Transverse colon (tissue), 4 donors: ENCODE data around the gene VSIG4. TPM values are rescaled to one million over a fixed set of nuclear protein-coding genes. Genes with fewer than 3 reads are reported as not detected.

ENCODE experiments used
- DNase-seq: peaks from one replicate; pipeline ENCODE4 v3.0.0-alpha.2; 2019
- H3K27ac ChIP-seq, 4 donors: fragments of 200-600 bp; sonication (generic); 2 replicates each; pipeline ENCODE4 v1.5.1; 2016 to 2018; ENCODE audit warnings: inconsistent platforms in 4 of 4
- H3K27me3 ChIP-seq: fragments of 200-600 bp; sonication (generic); 2 replicates; pipeline ENCODE4 v1.5.1; 2017; ENCODE audit warnings: inconsistent platforms
- H3K36me3 ChIP-seq, 4 donors: fragments of 200-600 bp; sonication (generic); 2 replicates each; pipeline ENCODE4 v1.5.1; 2017 to 2019; ENCODE audit warnings: inconsistent platforms in 4 of 4
- H3K4me1 ChIP-seq, 4 donors: fragments of 200-600 bp; sonication (generic); 2 replicates each; pipeline ENCODE4 v1.5.1; 2017 to 2020; ENCODE audit warnings: inconsistent platforms in 4 of 4
- H3K4me3 ChIP-seq, 4 donors: fragments of 200-600 bp; sonication (generic); 1 replicate in 1 of 4; 2 replicates in 3 of 4; pipeline versions ENCODE4 v1.5.1 to v1.6.1; 2017 to 2019; ENCODE audit warnings: inconsistent platforms in 4 of 4
- H3K9me3 ChIP-seq, 2 donors: fragments of 200-600 bp; sonication (generic); 2 replicates each; pipeline ENCODE4 v1.5.1; 2017 to 2019; ENCODE audit warnings: inconsistent platforms in 2 of 2
- EP300 ChIP-seq: sonication (generic); formaldehyde crosslinking; IDR thresholded peaks from one replicate; pipeline ENCODE4 v1.6.1; 2017; ENCODE audit warnings: antibody characterized with exemption, low read depth
- POLR2A ChIP-seq: fragments of 450-650 bp; IDR thresholded peaks from one replicate; pipeline ENCODE4 v1.6.1; 2016; ENCODE audit warnings: antibody characterized with exemption, mild to moderate bottlenecking, moderate library complexity
- POLR2AphosphoS5 ChIP-seq, 3 donors: sonication (generic); formaldehyde crosslinking; IDR thresholded peaks; one replicate each; pipeline ENCODE4 v1.6.1; 2016; ENCODE audit warnings: antibody characterized with exemption in 3 of 3
- WGBS, 2 donors: methylation state at CpG; one replicate each; pipeline ENCODE4 v1.1.5; 2018; ENCODE audit warnings: low coverage in 1 of 2; 5-methylcytosine and 5-hydroxymethylcytosine counted together
- in situ Hi-C, 4 donors: fragments of 200-750 bp; cut with MboI; loops; one replicate each; pipeline versions ENCODE4 v1.15.0 to v1.15.1; 2017; ENCODE audit warnings: low sequenced_read_pairs in 3 of 4, low pct_ligation_motif_present in 1 of 4, low pct_unique_long_range_greater_than_20kb in 1 of 4
- intact Hi-C: fragments of 100-400 bp; cut with DNase I; formaldehyde crosslinking; loops from one replicate; pipeline ENCODE4 v1.15.1; 2023; ENCODE audit warnings: low total_unique reads
- total RNA-seq, 4 donors: library from RNA; depleted of rRNA; stranded (reverse); fragments of >200 nt; gene quantifications; one replicate each; pipeline ENCODE4 v1.1.0, GENCODE V29; 2016
- TF ChIP-seq, protein P1 (sequence below), 5 experiments: fragments of 200-600 bp in 3 of 5; fragments of 450-650 bp in 2 of 5; sonication (generic) in 3 of 5; IDR thresholded peaks; 1 replicate in 2 of 5; 2 replicates in 3 of 5; pipeline ENCODE4 v1.5.1; 2016 to 2017; ENCODE audit warnings: antibody characterized with exemption in 5 of 5, inconsistent platforms in 3 of 5, mild to moderate bottlenecking in 2 of 5, moderate library complexity in 1 of 5

Gene VSIG4
- total RNA-seq, 4 donors from 2014 or later: 7.5 to 66.9 (median 32.1) TPM

- Histone ChIP-seq H3K4me1 (no peaks in the 10 kb centered on the region), H3K27me3 (no peaks in the 10 kb centered on the region), H3K36me3 (no peaks in the 10 kb centered on the region), H3K9me3 (no peaks in the 10 kb centered on the region), H3K4me3 (no peak overlapping the region), H3K27ac (no peak overlapping the region)
- TF ChIP-seq POLR2A (no peak), POLR2AphosphoS5 (IDR thresholded peaks at IDR 0.05) (no peak), EP300 (no peak)
- TF ChIP-seq, protein P1, sequence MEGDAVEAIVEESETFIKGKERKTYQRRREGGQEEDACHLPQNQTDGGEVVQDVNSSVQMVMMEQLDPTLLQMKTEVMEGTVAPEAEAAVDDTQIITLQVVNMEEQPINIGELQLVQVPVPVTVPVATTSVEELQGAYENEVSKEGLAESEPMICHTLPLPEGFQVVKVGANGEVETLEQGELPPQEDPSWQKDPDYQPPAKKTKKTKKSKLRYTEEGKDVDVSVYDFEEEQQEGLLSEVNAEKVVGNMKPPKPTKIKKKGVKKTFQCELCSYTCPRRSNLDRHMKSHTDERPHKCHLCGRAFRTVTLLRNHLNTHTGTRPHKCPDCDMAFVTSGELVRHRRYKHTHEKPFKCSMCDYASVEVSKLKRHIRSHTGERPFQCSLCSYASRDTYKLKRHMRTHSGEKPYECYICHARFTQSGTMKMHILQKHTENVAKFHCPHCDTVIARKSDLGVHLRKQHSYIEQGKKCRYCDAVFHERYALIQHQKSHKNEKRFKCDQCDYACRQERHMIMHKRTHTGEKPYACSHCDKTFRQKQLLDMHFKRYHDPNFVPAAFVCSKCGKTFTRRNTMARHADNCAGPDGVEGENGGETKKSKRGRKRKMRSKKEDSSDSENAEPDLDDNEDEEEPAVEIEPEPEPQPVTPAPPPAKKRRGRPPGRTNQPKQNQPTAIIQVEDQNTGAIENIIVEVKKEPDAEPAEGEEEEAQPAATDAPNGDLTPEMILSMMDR (IDR thresholded peaks at IDR 0.05): no peak
- in situ Hi-C loops (no loop called here), intact Hi-C loops (no loop called here)
- DNase-seq: no peak
These were observed 4.2 kb downstream of the VSIG4 start for GRCh38 chrX:66035667-66036066.

- in situ Hi-C loops (no loop called here), intact Hi-C loops (no loop called here)
- TF ChIP-seq EP300: no peak
- TF ChIP-seq POLR2A: no peak
- TF ChIP-seq, protein P1 (IDR thresholded peaks at IDR 0.05): peak in 4 of 5 experiments; percentile 22 to 53 (median 42)
- no peak for TF ChIP-seq POLR2AphosphoS5 (IDR thresholded peaks at IDR 0.05)
- Histone ChIP-seq H3K27me3 (no peaks in the 10 kb centered on the region), H3K9me3 (no peaks in the 10 kb centered on the region), H3K36me3 (no peaks in the 10 kb centered on the region), H3K27ac (no peak overlapping the region), H3K4me3 (no peak overlapping the region), H3K4me1 (no peaks in the 10 kb centered on the region)
- DNase-seq: peak; percentile 25
- 53% methylated on average over 7 of the region's 7 CpGs; no CpG with 5 or more reads in 1 of the 2 donors for WGBS, 2 donors
These were observed 9.2 kb downstream of the VSIG4 start for GRCh38 chrX:66030505-66031317.

- no peaks in the 10 kb centered on the region for H3K27me3 ChIP-seq
- H3K4me1 ChIP-seq: no peaks in the 10 kb centered on the region
- no peak for DNase-seq
- no peak overlapping the region for H3K27ac ChIP-seq
- H3K36me3 ChIP-seq: no peaks in the 10 kb centered on the region
- WGBS, 2 donors: 76 to 80% methylated on average over 1 to 2 of the region's 2 CpGs
- intact Hi-C loops: no loop called here
- no peaks in the 10 kb centered on the region for H3K9me3 ChIP-seq
- TF ChIP-seq POLR2A (no peak), POLR2AphosphoS5 (IDR thresholded peaks at IDR 0.05) (no peak), EP300 (no peak)
- TF ChIP-seq, protein P1 (IDR thresholded peaks at IDR 0.05): no peak
- no peak overlapping the region for H3K4me3 ChIP-seq
- in situ Hi-C loops: no loop called here
These were observed 10.9 kb downstream of the VSIG4 start for GRCh38 chrX:66028936-66029335.

DNA sequence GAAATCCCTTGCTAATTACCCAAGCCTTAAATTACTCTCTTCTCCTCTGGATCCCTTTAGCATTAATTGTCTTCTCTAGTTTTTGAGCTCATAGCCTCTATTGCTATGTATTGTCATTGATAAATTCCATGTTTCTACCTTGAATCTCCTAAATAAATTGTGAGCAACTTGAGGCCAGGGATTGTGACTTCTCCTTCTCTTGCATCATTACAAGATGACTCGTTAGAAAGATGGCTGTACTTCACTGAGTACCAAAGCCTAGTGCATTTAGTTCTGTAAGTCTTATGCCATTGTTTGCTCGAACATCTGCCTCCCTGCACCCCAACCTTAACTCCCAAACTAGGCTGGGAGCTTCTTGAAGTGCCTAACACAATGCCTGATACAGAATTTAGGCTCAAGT lies 15.3 kb downstream of the VSIG4 start:
- in situ Hi-C loops (no loop called here), intact Hi-C loops (no loop called here)
- no peaks in the 10 kb centered on the region for H3K4me1 ChIP-seq
- 52% methylated on average over 2 of the region's 2 CpGs; no CpG with 5 or more reads in 1 of the 2 donors for WGBS, 2 donors
- H3K27me3 ChIP-seq: no peaks in the 10 kb centered on the region
- H3K36me3 ChIP-seq: no peaks in the 10 kb centered on the region
- no peaks in the 10 kb centered on the region for H3K9me3 ChIP-seq
- no peak overlapping the region for H3K4me3 ChIP-seq
- no peak overlapping the region for H3K27ac ChIP-seq
- TF ChIP-seq EP300: no peak
- no peak for TF ChIP-seq POLR2AphosphoS5 (IDR thresholded peaks at IDR 0.05)
- no peak for TF ChIP-seq POLR2A
- TF ChIP-seq, protein P1 (IDR thresholded peaks at IDR 0.05): no peak
- DNase-seq: no peak
